GM12874 (cell line): ENCODE data around the gene PAN3.

Source experiments
- CTCF ChIP-seq: IDR thresholded peaks from 2 replicates; pipeline ENCODE4 v1.5.1; 2011; ENCODE audit warnings: low read depth, mild to moderate bottlenecking, control low read depth, low read length, moderate library complexity; ENCODE audit not compliant: insufficient read depth

Gene PAN3

GRCh38 chr13:28250542-28250941 lies 112.2 kb downstream of the PAN3 start:
- no peak for TF ChIP-seq CTCF

DNA sequence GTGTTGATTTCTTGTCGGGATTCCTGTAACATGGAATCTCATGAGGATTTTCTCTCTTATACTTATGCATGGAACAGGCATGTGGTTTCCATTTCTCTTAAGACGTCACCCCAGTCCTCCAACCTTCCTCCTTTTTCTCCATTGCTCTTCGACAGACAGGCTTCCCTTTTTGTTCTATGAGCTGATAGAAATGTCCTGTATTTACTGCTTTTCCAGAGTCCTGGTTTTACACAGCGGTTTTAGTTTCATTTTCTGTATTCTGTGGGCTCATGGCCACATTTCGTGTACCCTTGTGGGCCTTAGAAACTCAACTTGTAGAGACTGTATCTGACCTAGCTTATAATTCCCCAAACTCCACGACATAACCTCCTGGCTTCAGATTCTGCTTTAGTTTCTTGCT lies 113.1 kb downstream of the PAN3 start:
- TF ChIP-seq CTCF, result no peak

DNA sequence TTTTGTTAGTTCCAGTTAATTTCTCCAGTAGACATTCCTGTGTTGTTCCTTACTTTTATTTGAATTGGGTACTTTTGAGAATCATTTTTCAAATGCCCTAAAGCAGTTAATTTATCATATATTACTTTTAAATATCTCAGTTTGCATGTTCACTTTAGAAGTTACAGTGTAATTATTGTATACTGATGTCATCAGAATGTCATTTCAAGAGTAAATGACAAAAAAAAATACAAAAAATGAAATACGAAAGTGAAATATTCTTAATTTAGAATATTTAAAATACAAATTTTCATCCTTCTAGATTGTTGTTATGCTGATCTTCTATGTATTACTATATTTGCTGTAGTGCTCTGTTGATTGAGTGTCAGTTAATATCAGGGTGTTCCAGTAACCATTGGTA lies 114.2 kb downstream of the PAN3 start:
- TF ChIP-seq CTCF, result no peak

DNA sequence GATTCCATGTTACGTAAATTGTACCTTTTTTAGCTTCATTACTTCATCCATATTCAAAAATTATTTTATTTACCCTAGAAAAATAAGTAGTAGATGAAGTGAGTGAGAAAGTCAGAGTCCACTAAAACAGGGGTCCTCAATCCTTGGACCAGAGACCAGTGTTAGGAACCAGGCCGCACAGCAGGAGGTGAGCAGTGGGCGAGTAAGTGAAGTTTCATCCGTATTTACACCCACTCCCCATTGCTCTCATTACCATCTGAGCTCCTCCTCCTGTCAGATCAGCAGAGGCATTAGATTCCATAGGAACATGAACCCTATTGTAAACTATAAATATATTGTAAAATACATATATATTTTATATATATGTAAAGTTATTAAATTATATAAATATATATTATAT lies 119.0 kb downstream of the PAN3 start:
- no peak for TF ChIP-seq CTCF

- TF ChIP-seq CTCF, result no peak
These were observed 120.1 kb downstream of the PAN3 start for GRCh38 chr13:28258417-28258816.

DNA sequence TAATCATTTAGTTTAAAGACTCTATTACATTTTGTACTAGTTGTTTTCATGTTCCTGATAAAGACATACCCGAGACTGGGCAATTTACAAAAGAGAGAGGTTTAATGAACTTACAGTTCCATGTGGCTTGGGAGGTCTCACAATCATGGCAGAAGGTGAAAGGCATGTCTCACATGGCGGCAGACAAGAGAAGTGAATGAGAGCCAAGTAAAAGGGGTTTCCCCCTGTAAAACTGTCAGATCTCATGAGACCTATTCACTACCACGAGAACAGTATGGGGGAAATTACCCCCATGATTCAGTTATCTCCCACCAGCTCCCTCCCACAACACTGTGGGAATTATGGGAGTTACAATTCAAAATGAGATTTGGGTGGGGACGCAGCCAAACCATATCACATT lies 129.2 kb downstream of the PAN3 start:
- no peak for TF ChIP-seq CTCF

DNA sequence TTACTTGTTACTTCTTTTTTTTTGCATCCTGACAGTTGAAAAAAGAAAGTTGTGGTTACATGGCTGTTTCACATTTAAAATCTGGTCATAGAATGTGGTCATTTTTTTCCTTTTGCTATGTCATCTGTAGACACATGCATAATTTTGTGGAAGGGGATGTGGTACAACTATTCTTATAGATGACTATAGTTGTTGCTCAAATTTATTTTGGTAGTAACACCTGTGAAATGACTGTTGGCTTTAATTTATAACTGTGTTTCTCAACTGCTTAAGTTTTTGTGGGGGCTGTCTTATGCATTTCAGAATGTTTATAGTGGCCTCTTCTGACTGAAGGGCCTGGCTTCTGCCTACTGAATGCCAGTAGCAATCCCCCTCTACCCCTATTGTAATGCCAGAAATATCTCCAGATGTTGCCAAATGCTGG lies 130.5 kb downstream of the PAN3 start:
- no peak for TF ChIP-seq CTCF
